GM23338 (cell line): ENCODE data around the gene CNGA1. TPM values are rescaled to one million over a fixed set of nuclear protein-coding genes. Genes with fewer than 3 reads are reported as not detected.

Experiments
- ATAC-seq: fragments of 200-7000 bp; cut with Tn5 transposase; 3 replicates; pipeline ENCODE4 v1.9.1; 2020
- DNase-seq: peaks from one replicate; pipeline ENCODE4 v3.0.0-alpha.2; 2015; ENCODE audit warnings: low spot score
- H2AFZ ChIP-seq: fragments of 200-600 bp; sonication (generic); 2 replicates; pipeline ENCODE4 v1.8.0; 2016; ENCODE audit warnings: antibody characterized with exemption, mild to moderate bottlenecking, moderate library complexity
- H3F3A ChIP-seq: fragments of 200-600 bp; sonication (generic); replicated peaks from 2 replicates; pipeline ENCODE4 v1.8.0; 2017; ENCODE audit warnings: antibody characterized with exemption, mixed run types, low read depth
- H3K27ac ChIP-seq: fragments of 200-600 bp; sonication (generic); 2 replicates; pipeline ENCODE4 v1.6.1; 2016; ENCODE audit warnings: low read depth
- H3K27me3 ChIP-seq: fragments of 200-600 bp; sonication (generic); 2 replicates; pipeline ENCODE4 v1.8.0; 2016; ENCODE audit warnings: mild to moderate bottlenecking, mixed run types, moderate library complexity; ENCODE audit not compliant: insufficient read depth
- H3K36me3 ChIP-seq: fragments of 200-600 bp; sonication (generic); 2 replicates; pipeline ENCODE4 v1.8.0; 2016; ENCODE audit warnings: mild to moderate bottlenecking; ENCODE audit not compliant: insufficient read depth
- H3K4me1 ChIP-seq: fragments of 200-600 bp; sonication (generic); 2 replicates; pipeline ENCODE4 v1.8.0; 2016; ENCODE audit warnings: mild to moderate bottlenecking, moderate library complexity; ENCODE audit not compliant: insufficient read depth
- H3K4me2 ChIP-seq: fragments of 200-600 bp; sonication (generic); 2 replicates; pipeline ENCODE4 v1.7.1; 2017; ENCODE audit warnings: mixed run types
- H3K4me3 ChIP-seq: fragments of 200-600 bp; sonication (generic); 2 replicates; pipeline ENCODE4 v1.6.1; 2016; ENCODE audit warnings: mixed run types
- H3K79me2 ChIP-seq: fragments of 200-600 bp; sonication (generic); replicated peaks from 2 replicates; pipeline ENCODE4 v1.8.0; 2017; ENCODE audit warnings: mild to moderate bottlenecking; ENCODE audit not compliant: insufficient read depth
- H3K9me2 ChIP-seq: fragments of 200-600 bp; sonication (generic); 2 replicates; pipeline ENCODE4 v1.8.0; 2017; ENCODE audit not compliant: insufficient read depth
- H4K20me1 ChIP-seq: fragments of 200-600 bp; sonication (generic); replicated peaks from 2 replicates; pipeline ENCODE4 v1.8.0; 2017; ENCODE audit warnings: mild to moderate bottlenecking; ENCODE audit not compliant: insufficient read depth
- H3K27ac Mint-ChIP-seq: 2 replicates; pipeline ENCODE4 v1.8.0; 2020; ENCODE audit warnings: inconsistent platforms, mild to moderate bottlenecking, moderate library complexity, mixed read lengths
- H3K27me3 Mint-ChIP-seq: 3 replicates; pipeline ENCODE4 v1.8.0; 2022; ENCODE audit warnings: low read depth, mild to moderate bottlenecking, moderate library complexity, mixed read lengths, inconsistent platforms; ENCODE audit not compliant: insufficient read depth, poor library complexity
- H3K36me3 Mint-ChIP-seq: 3 replicates; pipeline ENCODE4 v1.8.0; 2021; ENCODE audit warnings: low read depth, mild to moderate bottlenecking, inconsistent platforms, moderate library complexity, mixed read lengths
- H3K4me1 Mint-ChIP-seq: 3 replicates; pipeline ENCODE4 v1.8.0; 2020; ENCODE audit warnings: mild to moderate bottlenecking, inconsistent platforms, mixed read lengths
- H3K4me3 Mint-ChIP-seq: 3 replicates; pipeline ENCODE4 v1.8.0; 2021; ENCODE audit warnings: moderate library complexity, mild to moderate bottlenecking, inconsistent platforms, mixed read lengths
- H3K9me3 Mint-ChIP-seq: 3 replicates; pipeline ENCODE4 v1.8.0; 2020; ENCODE audit warnings: moderate library complexity, mild to moderate bottlenecking, inconsistent platforms, mixed read lengths
- CREB1 ChIP-seq: fragments of 250-450 bp; sonication (Bioruptor Pico); IDR thresholded peaks from 2 replicates; pipeline ENCODE4 v1.5.0; 2020; ENCODE audit warnings: low read depth, mild to moderate bottlenecking, moderate library complexity
- EZH2 ChIP-seq: fragments of 200-600 bp; sonication (generic); IDR thresholded peaks from one replicate; pipeline ENCODE4 v1.8.0; 2017; ENCODE audit warnings: antibody characterized with exemption, mild to moderate bottlenecking, low read depth; ENCODE audit not compliant: unreplicated experiment
- EZH2phosphoT487 ChIP-seq: fragments of 200-600 bp; sonication (generic); IDR thresholded peaks from one replicate; pipeline ENCODE4 v1.8.1; 2018; ENCODE audit warnings: antibody characterized with exemption; ENCODE audit not compliant: unreplicated experiment
- JUNB ChIP-seq: IDR thresholded peaks from one replicate; pipeline ENCODE4 v1.6.1; 2016; ENCODE audit warnings: antibody characterized with exemption; ENCODE audit not compliant: unreplicated experiment
- NANOG ChIP-seq: IDR thresholded peaks from 2 replicates; pipeline ENCODE4 v1.6.1; 2016; ENCODE audit warnings: antibody characterized with exemption, borderline replicate concordance
- POLR2AphosphoS5 ChIP-seq: IDR thresholded peaks from 2 replicates; pipeline ENCODE4 v1.6.1; 2016; ENCODE audit warnings: antibody characterized with exemption, low read depth
- STAT1 ChIP-seq: IDR thresholded peaks from one replicate; pipeline ENCODE4 v1.6.1; 2016; ENCODE audit warnings: antibody characterized with exemption; ENCODE audit not compliant: unreplicated experiment
- ZNF114 ChIP-seq: fragments of 250-450 bp; sonication (Bioruptor Pico); IDR thresholded peaks from 2 replicates; pipeline ENCODE4 v1.5.0; 2020; ENCODE audit warnings: mild to moderate bottlenecking, moderate library complexity
- ZNF331 ChIP-seq: fragments of 250-450 bp; sonication (Bioruptor Pico); IDR thresholded peaks from 2 replicates; pipeline ENCODE4 v1.5.0; 2020; ENCODE audit warnings: low read depth, mild to moderate bottlenecking, moderate library complexity
- polyA plus RNA-seq: library from polyadenylated mRNA; unstranded; fragments of >200 nt; fragmentation: Nextera tagmentation; extraction: Ambion mirVana; gene quantifications from 2 replicates; pipeline ENCODE4 v1.2.1, GENCODE V29; 2016
- total RNA-seq: library from RNA; depleted of rRNA; stranded (reverse); fragments of >200 nt; shearing (Covaris generic); gene quantifications from 2 replicates; pipeline ENCODE4 v1.2.3, GENCODE V29; 2014
- TF ChIP-seq, protein P1 (sequence below): IDR thresholded peaks from one replicate; pipeline ENCODE4 v1.6.1; 2018; ENCODE audit warnings: antibody characterized with exemption; ENCODE audit not compliant: unreplicated experiment
- TF ChIP-seq, protein P2 (sequence below): fragments of 250-450 bp; sonication (Bioruptor Pico); IDR thresholded peaks from 2 replicates; pipeline ENCODE4 v1.5.0; 2020; ENCODE audit warnings: mild to moderate bottlenecking, moderate library complexity
- TF ChIP-seq, protein P3 (sequence below), 2 experiments: fragments of 200-600 bp in 1 of 2; sonication (generic) in 1 of 2; conservative IDR thresholded peaks; 2 replicates each; pipeline versions ENCODE4 v1.5.1 to v1.6.1; 2016 to 2017; ENCODE audit warnings: antibody characterized with exemption in 2 of 2, low read depth in 2 of 2, mild to moderate bottlenecking in 2 of 2, moderate library complexity in 1 of 2
- TF ChIP-seq, protein P4 (sequence below): IDR thresholded peaks from 2 replicates; pipeline ENCODE4 v1.6.1; 2016; ENCODE audit warnings: antibody characterized with exemption

Gene CNGA1
- total and polyA plus RNA-seq, 2 experiments from 2014 or later, result 3.3 to 4.9 TPM

DNA sequence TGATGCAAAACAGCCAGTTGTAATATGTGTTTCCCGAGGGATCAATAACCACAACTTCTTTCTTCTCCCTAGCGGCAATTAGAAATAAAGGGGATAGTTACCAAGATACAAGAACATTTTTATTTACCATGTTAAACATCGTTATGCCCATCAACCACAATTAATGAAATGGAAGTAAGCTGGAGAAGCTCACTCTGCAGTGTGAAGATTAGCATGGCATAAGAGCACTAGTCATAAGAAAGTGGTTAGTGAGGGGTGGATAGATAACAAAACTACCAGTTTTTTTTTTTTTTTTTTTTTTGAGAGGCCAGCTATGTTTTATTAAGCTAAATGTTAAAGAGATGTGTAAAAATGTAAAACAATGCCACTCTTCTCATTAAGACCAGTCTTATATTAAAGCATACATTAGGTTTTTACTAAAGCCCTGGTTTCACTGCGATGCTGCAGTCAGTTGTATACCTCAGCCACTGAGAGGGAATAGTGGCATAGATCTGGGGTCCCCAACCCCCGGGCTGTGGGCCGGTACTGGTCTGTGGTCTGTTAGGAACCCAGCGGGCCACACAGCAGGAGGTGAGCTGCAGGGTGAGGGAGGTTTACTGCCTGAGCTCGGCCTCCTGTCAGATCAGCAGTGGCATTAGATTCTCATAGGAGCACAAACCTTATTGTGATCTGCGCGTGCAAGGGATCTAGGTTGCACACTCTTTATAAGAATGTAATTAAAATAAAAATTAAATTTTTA is 74.2 kb downstream of the CNGA1 start:
- Mint-ChIP-seq H3K4me1 (peaks cover 13% of the 10 kb centered on the region; the same call in 2 of the 3 replicates), H3K9me3 (no peaks in the 10 kb centered on the region; the same call in 2 of the 3 replicates), H3K4me3 (no peak overlapping the region), H3K27me3 (peaks cover 3% of the 10 kb centered on the region), H3K27ac (no peak overlapping the region), H3K36me3 (no peaks in the 10 kb centered on the region)
- no peak overlapping the region for H3K27ac ChIP-seq
- ATAC-seq, result peak; percentile 88
- TF ChIP-seq, protein P1, sequence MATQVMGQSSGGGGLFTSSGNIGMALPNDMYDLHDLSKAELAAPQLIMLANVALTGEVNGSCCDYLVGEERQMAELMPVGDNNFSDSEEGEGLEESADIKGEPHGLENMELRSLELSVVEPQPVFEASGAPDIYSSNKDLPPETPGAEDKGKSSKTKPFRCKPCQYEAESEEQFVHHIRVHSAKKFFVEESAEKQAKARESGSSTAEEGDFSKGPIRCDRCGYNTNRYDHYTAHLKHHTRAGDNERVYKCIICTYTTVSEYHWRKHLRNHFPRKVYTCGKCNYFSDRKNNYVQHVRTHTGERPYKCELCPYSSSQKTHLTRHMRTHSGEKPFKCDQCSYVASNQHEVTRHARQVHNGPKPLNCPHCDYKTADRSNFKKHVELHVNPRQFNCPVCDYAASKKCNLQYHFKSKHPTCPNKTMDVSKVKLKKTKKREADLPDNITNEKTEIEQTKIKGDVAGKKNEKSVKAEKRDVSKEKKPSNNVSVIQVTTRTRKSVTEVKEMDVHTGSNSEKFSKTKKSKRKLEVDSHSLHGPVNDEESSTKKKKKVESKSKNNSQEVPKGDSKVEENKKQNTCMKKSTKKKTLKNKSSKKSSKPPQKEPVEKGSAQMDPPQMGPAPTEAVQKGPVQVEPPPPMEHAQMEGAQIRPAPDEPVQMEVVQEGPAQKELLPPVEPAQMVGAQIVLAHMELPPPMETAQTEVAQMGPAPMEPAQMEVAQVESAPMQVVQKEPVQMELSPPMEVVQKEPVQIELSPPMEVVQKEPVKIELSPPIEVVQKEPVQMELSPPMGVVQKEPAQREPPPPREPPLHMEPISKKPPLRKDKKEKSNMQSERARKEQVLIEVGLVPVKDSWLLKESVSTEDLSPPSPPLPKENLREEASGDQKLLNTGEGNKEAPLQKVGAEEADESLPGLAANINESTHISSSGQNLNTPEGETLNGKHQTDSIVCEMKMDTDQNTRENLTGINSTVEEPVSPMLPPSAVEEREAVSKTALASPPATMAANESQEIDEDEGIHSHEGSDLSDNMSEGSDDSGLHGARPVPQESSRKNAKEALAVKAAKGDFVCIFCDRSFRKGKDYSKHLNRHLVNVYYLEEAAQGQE, result no peak
- TF ChIP-seq JUNB, result no peak
- no peak for TF ChIP-seq ZNF331
- TF ChIP-seq EZH2, result no peak
- no peak for TF ChIP-seq STAT1
- TF ChIP-seq CREB1, result no peak
- TF ChIP-seq, protein P2, sequence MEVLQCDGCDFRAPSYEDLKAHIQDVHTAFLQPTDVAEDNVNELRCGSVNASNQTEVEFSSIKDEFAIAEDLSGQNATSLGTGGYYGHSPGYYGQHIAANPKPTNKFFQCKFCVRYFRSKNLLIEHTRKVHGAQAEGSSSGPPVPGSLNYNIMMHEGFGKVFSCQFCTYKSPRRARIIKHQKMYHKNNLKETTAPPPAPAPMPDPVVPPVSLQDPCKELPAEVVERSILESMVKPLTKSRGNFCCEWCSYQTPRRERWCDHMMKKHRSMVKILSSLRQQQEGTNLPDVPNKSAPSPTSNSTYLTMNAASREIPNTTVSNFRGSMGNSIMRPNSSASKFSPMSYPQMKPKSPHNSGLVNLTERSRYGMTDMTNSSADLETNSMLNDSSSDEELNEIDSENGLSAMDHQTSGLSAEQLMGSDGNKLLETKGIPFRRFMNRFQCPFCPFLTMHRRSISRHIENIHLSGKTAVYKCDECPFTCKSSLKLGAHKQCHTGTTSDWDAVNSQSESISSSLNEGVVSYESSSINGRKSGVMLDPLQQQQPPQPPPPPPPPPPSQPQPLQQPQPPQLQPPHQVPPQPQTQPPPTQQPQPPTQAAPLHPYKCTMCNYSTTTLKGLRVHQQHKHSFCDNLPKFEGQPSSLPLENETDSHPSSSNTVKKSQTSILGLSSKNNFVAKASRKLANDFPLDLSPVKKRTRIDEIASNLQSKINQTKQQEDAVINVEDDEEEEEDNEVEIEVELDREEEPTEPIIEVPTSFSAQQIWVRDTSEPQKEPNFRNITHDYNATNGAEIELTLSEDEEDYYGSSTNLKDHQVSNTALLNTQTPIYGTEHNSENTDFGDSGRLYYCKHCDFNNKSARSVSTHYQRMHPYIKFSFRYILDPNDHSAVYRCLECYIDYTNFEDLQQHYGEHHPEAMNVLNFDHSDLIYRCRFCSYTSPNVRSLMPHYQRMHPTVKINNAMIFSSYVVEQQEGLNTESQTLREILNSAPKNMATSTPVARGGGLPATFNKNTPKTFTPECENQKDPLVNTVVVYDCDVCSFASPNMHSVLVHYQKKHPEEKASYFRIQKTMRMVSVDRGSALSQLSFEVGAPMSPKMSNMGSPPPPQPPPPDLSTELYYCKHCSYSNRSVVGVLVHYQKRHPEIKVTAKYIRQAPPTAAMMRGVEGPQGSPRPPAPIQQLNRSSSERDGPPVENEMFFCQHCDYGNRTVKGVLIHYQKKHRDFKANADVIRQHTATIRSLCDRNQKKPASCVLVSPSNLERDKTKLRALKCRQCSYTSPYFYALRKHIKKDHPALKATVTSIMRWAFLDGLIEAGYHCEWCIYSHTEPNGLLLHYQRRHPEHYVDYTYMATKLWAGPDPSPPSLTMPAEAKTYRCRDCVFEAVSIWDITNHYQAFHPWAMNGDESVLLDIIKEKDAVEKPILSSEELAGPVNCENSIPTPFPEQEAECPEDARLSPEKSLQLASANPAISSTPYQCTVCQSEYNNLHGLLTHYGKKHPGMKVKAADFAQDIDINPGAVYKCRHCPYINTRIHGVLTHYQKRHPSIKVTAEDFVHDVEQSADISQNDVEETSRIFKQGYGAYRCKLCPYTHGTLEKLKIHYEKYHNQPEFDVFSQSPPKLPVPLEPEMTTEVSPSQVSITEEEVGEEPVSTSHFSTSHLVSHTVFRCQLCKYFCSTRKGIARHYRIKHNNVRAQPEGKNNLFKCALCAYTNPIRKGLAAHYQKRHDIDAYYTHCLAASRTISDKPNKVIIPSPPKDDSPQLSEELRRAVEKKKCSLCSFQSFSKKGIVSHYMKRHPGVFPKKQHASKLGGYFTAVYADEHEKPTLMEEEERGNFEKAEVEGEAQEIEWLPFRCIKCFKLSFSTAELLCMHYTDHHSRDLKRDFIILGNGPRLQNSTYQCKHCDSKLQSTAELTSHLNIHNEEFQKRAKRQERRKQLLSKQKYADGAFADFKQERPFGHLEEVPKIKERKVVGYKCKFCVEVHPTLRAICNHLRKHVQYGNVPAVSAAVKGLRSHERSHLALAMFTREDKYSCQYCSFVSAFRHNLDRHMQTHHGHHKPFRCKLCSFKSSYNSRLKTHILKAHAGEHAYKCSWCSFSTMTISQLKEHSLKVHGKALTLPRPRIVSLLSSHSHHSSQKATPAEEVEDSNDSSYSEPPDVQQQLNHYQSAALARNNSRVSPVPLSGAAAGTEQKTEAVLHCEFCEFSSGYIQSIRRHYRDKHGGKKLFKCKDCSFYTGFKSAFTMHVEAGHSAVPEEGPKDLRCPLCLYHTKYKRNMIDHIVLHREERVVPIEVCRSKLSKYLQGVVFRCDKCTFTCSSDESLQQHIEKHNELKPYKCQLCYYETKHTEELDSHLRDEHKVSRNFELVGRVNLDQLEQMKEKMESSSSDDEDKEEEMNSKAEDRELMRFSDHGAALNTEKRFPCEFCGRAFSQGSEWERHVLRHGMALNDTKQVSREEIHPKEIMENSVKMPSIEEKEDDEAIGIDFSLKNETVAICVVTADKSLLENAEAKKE (CRISPR knock-in tag), result no peak
- no peak for TF ChIP-seq ZNF114 (CRISPR knock-in tag)
- TF ChIP-seq NANOG, result no peak
- TF ChIP-seq POLR2AphosphoS5, result no peak
- TF ChIP-seq, protein P3, sequence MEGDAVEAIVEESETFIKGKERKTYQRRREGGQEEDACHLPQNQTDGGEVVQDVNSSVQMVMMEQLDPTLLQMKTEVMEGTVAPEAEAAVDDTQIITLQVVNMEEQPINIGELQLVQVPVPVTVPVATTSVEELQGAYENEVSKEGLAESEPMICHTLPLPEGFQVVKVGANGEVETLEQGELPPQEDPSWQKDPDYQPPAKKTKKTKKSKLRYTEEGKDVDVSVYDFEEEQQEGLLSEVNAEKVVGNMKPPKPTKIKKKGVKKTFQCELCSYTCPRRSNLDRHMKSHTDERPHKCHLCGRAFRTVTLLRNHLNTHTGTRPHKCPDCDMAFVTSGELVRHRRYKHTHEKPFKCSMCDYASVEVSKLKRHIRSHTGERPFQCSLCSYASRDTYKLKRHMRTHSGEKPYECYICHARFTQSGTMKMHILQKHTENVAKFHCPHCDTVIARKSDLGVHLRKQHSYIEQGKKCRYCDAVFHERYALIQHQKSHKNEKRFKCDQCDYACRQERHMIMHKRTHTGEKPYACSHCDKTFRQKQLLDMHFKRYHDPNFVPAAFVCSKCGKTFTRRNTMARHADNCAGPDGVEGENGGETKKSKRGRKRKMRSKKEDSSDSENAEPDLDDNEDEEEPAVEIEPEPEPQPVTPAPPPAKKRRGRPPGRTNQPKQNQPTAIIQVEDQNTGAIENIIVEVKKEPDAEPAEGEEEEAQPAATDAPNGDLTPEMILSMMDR (conservative IDR thresholded peaks at IDR 0.05; ENCODE audit: low read depth in 2 of 2), result no peak
- TF ChIP-seq, protein P4, sequence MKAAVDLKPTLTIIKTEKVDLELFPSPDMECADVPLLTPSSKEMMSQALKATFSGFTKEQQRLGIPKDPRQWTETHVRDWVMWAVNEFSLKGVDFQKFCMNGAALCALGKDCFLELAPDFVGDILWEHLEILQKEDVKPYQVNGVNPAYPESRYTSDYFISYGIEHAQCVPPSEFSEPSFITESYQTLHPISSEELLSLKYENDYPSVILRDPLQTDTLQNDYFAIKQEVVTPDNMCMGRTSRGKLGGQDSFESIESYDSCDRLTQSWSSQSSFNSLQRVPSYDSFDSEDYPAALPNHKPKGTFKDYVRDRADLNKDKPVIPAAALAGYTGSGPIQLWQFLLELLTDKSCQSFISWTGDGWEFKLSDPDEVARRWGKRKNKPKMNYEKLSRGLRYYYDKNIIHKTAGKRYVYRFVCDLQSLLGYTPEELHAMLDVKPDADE, result no peak
- no peak for TF ChIP-seq EZH2phosphoT487
- no peak overlapping the region for H2AFZ ChIP-seq
- no peaks in the 10 kb centered on the region for H3K36me3 ChIP-seq
- no peaks in the 10 kb centered on the region for H3F3A ChIP-seq
- DNase-seq, result peak; percentile 33
- H3K4me1 ChIP-seq, result no peaks in the 10 kb centered on the region
- no peaks in the 10 kb centered on the region for H3K27me3 ChIP-seq
- H3K79me2 ChIP-seq, result no peaks in the 10 kb centered on the region
- H3K9me2 ChIP-seq, result 0 out of 2 replicates have a peak, but pooled peaks cover 4% of the 10 kb centered on the region
- H3K4me3 ChIP-seq, result no peak overlapping the region
- no peaks in the 10 kb centered on the region for H4K20me1 ChIP-seq
- H3K4me2 ChIP-seq, result no peak overlapping the region
